ENCODE measurements around the gene ZBTB7A.
A peak's percentile ranks its signal among the peaks of the same experiment; 100 is the strongest.

ZBTB7A gene

DNA sequence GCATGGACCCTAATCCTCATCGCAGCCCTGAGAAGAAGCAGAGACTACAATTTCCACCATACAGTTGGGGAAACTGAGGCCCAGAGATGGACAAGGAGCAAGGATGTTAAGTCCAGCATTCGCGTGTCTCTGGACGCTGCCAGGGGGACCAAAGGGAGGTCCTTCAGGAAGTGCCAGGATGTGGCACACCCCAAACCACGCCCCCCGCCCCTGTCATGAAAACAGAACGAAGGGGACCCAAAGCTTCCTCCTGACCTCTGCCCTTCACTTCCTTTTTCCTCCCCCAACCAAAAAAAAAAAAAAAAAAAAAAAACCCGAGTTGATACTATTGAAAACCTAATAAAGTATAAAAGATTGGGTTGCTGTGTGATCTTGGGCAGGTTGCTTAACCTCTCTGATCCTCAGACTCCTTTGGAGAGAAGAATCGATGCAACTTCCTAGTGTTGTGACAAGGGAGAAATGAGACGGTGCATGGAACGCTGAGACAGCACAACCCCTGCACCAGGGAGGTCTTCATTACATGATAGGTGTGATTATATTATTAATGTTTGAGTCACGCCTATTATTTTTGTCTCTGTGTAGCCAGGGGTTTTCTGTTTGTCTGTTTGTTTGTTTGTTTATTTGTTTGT, 2.7 kb upstream of the ZBTB7A start:
- peak overlapping the region; percentile 44 to 86 for H3K27ac Mint-ChIP-seq
- no peaks in the 10 kb centered on the region for H3K27me3 Mint-ChIP-seq
- H3K9me3 Mint-ChIP-seq, result no peaks in the 10 kb centered on the region
- H3K4me3 Mint-ChIP-seq, result peak overlapping the region; percentile 79 to 81
- DNase-seq (no peak), ATAC-seq (replicated peaks) (no peak)
- peaks cover 22% of the 10 kb centered on the region for H3K36me3 Mint-ChIP-seq (ENCODE audit: insufficient read depth)
- H3K4me1 Mint-ChIP-seq (ENCODE audit: low read depth in 2 of 2), result peaks cover 17 to 18% of the 10 kb centered on the region in 2 donors

DNA sequence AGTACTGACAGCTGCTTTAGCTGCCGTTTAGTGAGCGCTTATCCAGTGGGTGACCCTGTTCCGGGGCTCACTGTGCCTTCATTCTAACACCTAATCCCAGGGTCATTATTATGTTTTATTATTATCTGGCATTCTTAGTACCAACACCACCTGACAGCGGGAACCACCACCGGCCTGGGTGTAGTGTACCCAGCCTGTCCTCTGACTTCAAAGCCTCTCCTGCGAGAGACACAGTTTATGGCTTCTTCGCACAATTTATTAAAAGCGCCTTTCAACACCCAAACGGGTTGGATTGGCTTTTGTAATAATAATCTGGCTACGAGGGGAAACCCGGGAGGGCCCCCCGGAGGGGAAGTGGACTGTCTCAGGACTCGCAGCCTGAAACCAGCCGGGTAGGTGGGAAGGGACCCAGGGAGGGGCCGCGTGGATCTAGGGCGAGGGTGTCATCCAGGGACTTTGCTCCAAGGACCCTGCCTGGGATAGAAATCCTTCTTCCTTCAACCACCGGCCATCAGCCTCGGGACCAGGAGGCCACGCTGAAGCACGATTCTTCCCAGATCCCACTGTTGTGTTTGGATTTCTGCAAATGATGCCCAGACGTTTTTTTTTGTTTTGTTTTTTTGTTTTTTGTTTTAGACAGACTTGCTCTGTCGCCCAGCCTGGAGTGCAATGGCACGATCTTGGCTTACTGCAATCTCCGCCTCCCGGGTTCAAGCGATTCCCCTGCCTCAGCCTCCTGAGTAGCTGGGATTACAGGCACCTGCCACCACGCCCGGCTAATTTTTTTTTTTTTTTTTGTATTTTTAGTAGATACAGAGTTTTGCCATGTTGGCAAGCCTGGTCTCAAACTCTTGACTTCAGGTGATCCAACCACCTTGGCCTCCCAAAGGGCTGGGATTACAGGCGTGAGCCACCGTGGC, 1.6 kb upstream of the ZBTB7A start:
- H3K27ac Mint-ChIP-seq, result peak overlapping the region; percentile 75 to 86
- H3K4me3 Mint-ChIP-seq, result peak overlapping the region; percentile 79 to 81
- ATAC-seq (replicated peaks), result no peak
- no peak for DNase-seq
- no peaks in the 10 kb centered on the region for H3K27me3 Mint-ChIP-seq
- H3K9me3 Mint-ChIP-seq, result no peaks in the 10 kb centered on the region
- H3K4me1 Mint-ChIP-seq (ENCODE audit: low read depth in 2 of 2), result peaks cover 19 to 22% of the 10 kb centered on the region in 2 donors
- H3K36me3 Mint-ChIP-seq (ENCODE audit: insufficient read depth), result peaks cover 28% of the 10 kb centered on the region

DNA sequence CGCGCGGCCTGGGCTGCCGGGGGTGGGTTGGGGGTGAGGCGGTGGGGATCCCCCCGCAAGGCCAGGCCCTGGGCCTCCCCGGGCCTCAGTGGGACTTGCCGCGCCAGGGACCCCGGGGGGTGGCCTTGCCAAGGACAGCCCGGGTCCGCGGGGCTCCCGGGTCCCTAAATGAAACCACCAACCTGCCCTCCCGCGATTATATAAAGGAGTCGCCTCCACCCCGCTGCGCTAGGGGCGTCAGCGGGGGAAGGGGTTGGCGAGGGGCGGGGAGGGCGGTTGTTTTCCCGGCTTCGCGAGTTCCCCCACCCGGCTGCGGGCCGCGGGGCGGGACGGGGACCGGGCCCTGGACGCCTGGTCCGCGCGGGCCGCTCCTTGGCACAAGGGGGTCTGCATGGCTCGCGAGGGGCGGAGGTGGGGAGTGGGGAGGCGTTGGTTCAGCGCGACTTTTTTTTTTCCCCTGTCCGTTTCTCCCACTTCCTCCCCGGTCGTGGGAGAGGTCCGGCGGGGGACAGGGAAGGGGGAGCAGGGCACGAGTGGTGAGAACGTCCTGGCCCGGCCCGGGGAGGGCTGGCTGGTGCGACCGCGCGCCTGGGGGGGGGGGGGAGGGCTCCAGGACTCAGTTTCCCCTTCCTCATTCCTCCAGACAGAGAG, 822 bp upstream of the ZBTB7A start:
- ATAC-seq (replicated peaks) (peak; percentile 3), DNase-seq (no peak)
- peak overlapping the region; percentile 79 to 81 for H3K4me3 Mint-ChIP-seq
- H3K27me3 Mint-ChIP-seq, result no peaks in the 10 kb centered on the region
- H3K27ac Mint-ChIP-seq, result peak overlapping the region; percentile 75 to 86
- peaks cover 32% of the 10 kb centered on the region for H3K36me3 Mint-ChIP-seq (ENCODE audit: insufficient read depth)
- no peaks in the 10 kb centered on the region for H3K9me3 Mint-ChIP-seq
- H3K4me1 Mint-ChIP-seq (ENCODE audit: low read depth in 2 of 2), result peaks cover 24 to 25% of the 10 kb centered on the region in 2 donors

DNA sequence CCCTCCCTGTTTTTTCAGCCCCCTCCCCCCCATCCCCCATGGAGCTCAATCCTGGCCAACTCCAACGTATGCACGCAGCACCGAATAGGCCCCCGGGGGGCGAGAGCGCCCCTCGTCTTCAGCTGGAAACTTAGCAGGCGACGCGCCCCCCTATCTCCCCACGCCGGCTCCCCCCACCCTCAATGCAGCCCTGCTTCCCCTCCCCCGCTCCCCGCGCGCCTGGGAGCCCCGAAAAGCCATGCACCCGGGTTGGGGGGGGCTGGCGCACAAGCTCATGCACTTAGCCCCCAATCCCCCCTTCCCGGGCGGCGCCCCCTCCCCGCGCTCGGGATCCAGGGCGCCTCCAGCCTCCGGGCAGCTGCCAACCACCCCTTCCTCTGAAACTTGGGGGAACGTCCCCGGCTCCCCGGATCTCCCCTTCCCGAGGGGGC, 508 bp downstream of the ZBTB7A start:
- H3K27me3 Mint-ChIP-seq, result no peaks in the 10 kb centered on the region
- ATAC-seq (replicated peaks), result no peak
- peaks cover 28 to 31% of the 10 kb centered on the region in 2 donors for H3K4me1 Mint-ChIP-seq (ENCODE audit: low read depth in 2 of 2)
- H3K9me3 Mint-ChIP-seq, result no peaks in the 10 kb centered on the region
- peak overlapping the region; percentile 82 to 85 for H3K4me3 Mint-ChIP-seq
- H3K27ac Mint-ChIP-seq, result no peak overlapping the region
- H3K36me3 Mint-ChIP-seq (ENCODE audit: insufficient read depth), result peaks cover 41% of the 10 kb centered on the region
- DNase-seq, result peak; percentile 48 to 62 (median 52)

DNA sequence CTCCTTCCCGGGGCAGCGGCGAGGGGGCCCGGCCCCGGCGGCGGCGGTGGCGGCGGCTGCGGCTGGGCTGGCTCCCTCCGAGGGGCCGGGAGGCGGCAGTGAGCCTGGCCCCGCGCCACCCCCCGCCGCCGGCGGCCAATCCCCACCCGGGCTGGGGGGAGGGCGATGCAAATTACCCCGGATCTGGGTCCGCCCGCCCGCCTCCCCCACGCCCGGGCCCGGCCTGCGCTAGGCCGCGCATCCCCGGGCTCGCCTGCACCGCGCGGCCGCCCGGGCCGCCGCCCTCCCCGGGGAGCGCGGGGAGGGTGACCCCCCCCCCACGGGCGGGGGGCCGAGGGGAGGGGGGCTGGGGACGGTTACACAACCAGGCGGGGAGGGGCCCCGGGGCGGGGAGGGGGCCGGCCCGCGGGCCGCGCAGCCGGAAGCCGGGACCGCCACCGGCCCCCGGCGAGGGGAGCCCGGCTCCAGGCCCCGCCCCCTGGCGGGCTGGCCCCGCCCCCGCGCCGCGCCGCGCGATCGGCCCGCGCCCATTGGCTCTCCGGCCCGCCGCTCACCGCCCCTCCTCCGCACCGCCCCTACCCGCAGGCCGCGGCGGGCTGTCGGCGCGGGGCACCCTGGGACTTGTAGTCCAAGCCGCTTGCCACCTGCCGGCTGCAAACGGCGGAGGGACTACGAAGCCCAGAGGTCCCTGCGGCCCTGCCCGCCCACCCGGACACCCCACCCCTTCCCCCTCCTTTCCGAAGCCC, 1.1 kb downstream of the ZBTB7A start:
- H3K27me3 Mint-ChIP-seq, result no peaks in the 10 kb centered on the region
- H3K4me3 Mint-ChIP-seq, result peak overlapping the region; percentile 82 to 85
- H3K4me1 Mint-ChIP-seq (ENCODE audit: low read depth in 2 of 2), result peaks cover 29 to 31% of the 10 kb centered on the region in 2 donors
- ATAC-seq (replicated peaks) (peak; percentile 70), DNase-seq (peak; percentile 95 to 98 (median 96))
- peaks cover 46% of the 10 kb centered on the region for H3K36me3 Mint-ChIP-seq (ENCODE audit: insufficient read depth)
- H3K9me3 Mint-ChIP-seq, result no peaks in the 10 kb centered on the region
- H3K27ac Mint-ChIP-seq, result no peak overlapping the region

DNA sequence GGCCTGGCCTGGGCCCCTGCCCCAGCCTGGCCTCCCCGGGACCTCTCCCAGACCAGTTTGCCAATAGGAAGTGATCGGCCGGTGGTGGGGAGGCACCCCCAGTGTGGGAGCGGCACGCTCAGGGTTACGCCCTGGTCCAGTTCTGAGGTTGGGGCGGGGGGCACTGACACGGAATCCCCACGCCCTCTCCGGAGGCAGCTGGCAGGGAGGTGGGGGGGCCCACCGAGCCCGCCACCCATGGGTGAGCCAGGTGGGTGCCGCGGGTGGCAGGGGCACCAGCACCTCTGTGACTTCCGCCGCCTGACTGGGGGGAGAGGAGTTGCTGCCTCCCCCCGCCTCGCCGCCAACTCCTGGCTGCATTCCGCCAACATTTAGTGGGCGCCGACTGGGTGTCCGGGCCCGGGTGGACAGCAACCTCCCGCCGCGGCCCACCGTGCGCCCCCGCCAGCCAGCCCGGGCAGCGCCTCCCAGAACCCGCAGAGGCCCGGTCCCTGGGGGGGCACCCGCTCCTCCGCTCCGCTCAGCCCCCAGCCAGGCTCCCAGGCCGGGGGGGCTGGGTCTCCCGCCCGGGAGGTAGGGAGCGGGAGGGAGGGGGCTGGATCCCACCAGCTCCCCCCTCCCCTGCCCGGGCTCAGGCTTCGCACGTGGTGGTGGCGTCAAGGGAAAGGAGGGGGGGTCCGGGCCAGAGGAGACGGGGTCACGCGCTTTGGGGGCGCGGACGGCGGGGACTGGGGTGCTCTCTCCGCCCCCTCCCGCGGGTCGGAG, 2.0 kb downstream of the ZBTB7A start:
- DNase-seq (peak; percentile 54 to 56 (median 56)), ATAC-seq (replicated peaks) (no peak)
- Mint-ChIP-seq H3K27ac (peak overlapping the region; percentile 89 to 92), H3K4me1 (ENCODE audit: low read depth in 2 of 2) (peaks cover 31 to 32% of the 10 kb centered on the region in 2 donors), H3K9me3 (no peaks in the 10 kb centered on the region), H3K27me3 (no peaks in the 10 kb centered on the region), H3K36me3 (ENCODE audit: insufficient read depth) (peaks cover 54% of the 10 kb centered on the region), H3K4me3 (peak overlapping the region; percentile 85 to 89)

DNA sequence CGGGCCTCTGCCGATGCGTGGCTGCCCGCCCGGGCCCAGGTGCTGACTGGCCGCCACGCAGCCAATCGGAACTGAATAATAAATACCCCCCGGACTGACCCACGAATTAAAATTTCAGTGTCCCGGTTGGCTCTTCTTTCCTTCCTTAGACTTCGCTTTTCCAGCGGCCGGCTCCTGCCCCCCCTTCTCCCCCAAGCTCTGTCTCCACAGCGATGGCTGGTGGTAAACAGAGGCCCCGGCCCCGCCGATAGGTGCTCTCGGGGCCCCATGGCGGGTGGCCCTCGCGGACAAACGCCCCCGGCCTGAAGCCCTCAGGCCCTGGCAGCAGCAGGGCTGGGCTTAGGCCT, 2.6 kb downstream of the ZBTB7A start:
- H3K27ac Mint-ChIP-seq, result peak overlapping the region; percentile 89 to 92
- H3K36me3 Mint-ChIP-seq (ENCODE audit: insufficient read depth), result peaks cover 55% of the 10 kb centered on the region
- no peaks in the 10 kb centered on the region for H3K9me3 Mint-ChIP-seq
- DNase-seq, result no peak
- no peaks in the 10 kb centered on the region for H3K27me3 Mint-ChIP-seq
- H3K4me3 Mint-ChIP-seq, result peak overlapping the region; percentile 85 to 89
- H3K4me1 Mint-ChIP-seq (ENCODE audit: low read depth in 2 of 2), result peaks cover 31 to 33% of the 10 kb centered on the region in 2 donors
- no peak for ATAC-seq (replicated peaks)

DNA sequence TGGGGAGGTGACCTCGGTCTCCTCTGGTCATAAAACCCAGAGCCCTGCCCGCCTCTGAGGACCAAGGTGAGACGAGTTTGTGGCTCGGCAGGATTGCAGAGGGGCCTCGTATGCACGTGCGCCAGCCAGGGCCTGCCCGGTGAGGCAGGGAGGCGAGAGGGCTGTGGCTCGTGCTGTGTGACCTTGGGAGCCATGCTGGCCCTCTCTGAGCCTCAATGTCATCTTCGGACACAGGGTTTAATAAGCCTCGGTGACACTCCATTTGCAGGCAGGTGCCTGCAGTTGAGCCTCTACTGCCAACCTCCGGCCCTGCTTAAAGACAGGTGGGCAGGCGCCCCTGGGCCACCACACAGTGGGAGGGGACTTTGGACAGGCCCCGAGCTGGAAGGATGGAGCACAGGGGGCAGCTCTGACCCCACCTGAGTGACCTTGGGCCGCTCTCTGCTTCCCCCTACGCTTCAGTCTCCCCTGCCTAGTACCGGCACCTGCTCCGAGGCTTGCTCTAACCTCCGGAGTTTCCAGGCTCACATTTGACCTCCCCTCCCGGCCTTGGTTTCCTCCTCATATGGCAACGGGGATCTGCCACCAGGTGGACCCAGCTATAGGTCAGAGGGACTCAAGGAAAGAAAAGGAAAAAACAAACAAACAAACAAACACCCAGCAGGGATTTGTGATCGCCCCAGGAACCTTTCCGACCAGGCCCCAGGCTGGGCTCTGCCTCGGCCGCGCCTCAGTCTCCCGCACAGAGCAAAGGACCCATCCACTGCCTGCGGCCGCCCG, 3.1 kb downstream of the ZBTB7A start:
- Mint-ChIP-seq H3K27me3 (no peaks in the 10 kb centered on the region), H3K4me3 (peak overlapping the region; percentile 85 to 89), H3K9me3 (no peaks in the 10 kb centered on the region), H3K27ac (peak overlapping the region; percentile 89 to 92), H3K4me1 (ENCODE audit: low read depth in 2 of 2) (peaks cover 28 to 29% of the 10 kb centered on the region in 2 donors), H3K36me3 (ENCODE audit: insufficient read depth) (peaks cover 59% of the 10 kb centered on the region)
- ATAC-seq (replicated peaks) (no peak), DNase-seq (no peak)

DNA sequence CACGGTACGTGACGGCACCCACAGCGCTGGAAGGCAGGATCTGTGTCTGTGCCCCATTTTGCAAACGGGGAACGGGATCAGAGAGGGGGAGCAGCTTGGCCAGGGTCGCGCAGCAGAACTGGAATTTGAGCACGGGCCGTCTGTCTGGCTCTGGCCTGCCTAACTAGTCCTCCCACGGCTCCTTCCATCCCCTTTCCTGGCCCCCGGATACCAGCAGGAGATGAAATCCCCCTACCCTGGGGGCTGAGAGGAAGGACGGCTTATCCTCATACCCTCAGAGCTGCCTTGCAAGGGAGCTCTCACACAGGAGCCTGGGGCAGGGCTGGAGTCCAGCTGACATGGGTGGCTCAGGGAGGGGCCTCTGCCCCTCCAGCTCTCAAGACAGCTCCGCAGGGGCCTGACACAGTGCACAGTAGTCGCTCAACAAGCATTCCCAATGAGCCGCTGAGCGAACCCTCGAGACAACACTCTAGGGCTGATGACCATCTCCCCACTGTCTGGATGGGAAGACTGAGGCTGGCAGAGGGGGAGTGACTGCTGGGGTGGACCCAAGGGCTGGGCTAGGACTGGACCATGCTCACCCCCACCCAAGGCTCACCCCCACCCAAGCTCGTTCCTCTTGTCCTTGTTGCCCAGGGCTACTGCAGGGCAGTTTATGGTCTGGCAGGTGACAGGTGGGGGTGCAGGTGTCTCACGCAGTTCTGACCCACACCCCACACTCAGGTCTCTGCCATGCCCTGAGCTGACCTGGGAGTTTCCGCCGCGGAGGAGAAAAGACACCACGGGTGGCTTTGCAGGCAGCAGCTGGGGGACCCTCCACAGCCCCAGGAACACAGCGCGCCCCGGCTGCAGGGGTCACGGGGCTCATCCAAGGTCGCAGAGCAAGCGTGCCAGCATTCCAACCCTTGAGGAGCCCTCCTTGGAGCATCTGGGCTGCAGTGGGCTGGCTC, 4.0 kb downstream of the ZBTB7A start:
- Mint-ChIP-seq H3K27me3 (no peaks in the 10 kb centered on the region), H3K9me3 (no peaks in the 10 kb centered on the region), H3K27ac (peak overlapping the region; percentile 89 to 92), H3K4me3 (peak overlapping the region; percentile 85 to 89), H3K4me1 (ENCODE audit: low read depth in 2 of 2) (peaks cover 28% of the 10 kb centered on the region in 2 donors), H3K36me3 (ENCODE audit: insufficient read depth) (peaks cover 63% of the 10 kb centered on the region)
- ATAC-seq (replicated peaks) (no peak), DNase-seq (no peak)

DNA sequence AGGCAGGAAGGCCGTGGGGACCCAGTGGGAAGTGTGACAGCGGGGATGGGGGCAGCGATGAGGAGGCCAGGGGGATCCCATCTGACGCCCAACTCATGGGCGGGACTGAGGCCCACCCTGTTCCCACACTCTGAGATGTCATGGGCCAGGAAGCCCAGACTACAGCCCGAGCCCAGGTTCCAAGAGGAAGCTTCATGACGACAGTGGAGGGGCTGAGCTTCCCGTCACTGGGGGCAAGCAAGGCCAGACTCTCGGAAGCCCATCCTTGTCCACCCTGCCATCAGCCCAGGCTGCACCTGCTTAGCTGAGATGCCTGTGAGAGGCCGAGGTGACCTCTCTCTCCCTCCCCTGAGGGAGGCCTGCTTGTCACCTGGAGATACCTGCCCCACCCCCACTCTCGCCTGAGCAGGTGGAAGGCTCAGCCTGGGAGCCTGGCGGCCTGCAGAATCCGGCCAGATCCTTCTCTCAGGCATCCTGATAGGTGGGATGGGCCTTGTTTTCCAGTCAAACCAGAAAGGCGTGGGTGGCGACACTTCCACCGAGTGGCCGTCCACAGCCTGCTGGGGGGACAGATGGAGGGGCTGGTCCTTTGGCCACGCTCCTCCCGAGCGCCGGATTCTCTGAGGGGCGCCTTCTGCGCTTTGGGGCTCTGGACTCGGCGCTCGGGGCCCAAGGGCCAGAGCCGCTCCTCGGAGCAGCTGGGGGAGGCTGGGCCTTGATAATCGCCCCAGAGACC, 4.8 kb downstream of the ZBTB7A start:
- Mint-ChIP-seq H3K27me3 (no peaks in the 10 kb centered on the region), H3K27ac (peak overlapping the region; percentile 89 to 92), H3K36me3 (ENCODE audit: insufficient read depth) (peaks cover 71% of the 10 kb centered on the region), H3K9me3 (no peaks in the 10 kb centered on the region), H3K4me1 (ENCODE audit: low read depth in 2 of 2) (peaks cover 30 to 33% of the 10 kb centered on the region in 2 donors), H3K4me3 (peak overlapping the region; percentile 85 to 89)
- ATAC-seq (replicated peaks), result no peak
- DNase-seq, result no peak
